HUES48 (cell line): ENCODE results near the gene ZNF699.

Source experiments
- H3K27ac ChIP-seq: one replicate; pipeline ENCODE4 v1.7.0; 2013; ENCODE audit warnings: low read depth, low read length, inconsistent platforms
- H3K27me3 ChIP-seq: 2 replicates; pipeline ENCODE4 v1.6.1; 2013; ENCODE audit warnings: mild to moderate bottlenecking, low read length; ENCODE audit not compliant: control insufficient read depth, insufficient read depth
- H3K36me3 ChIP-seq: 2 replicates; pipeline ENCODE4 v1.6.1; 2013; ENCODE audit warnings: low read length; ENCODE audit not compliant: control insufficient read depth, insufficient read depth
- H3K4me1 ChIP-seq: 2 replicates; pipeline ENCODE4 v1.6.1; 2013; ENCODE audit warnings: mild to moderate bottlenecking, low read length; ENCODE audit not compliant: control insufficient read depth, insufficient read depth
- H3K4me3 ChIP-seq: 2 replicates; pipeline ENCODE4 v1.5.1; 2013; ENCODE audit warnings: mild to moderate bottlenecking, low read depth, low read length
- H3K9ac ChIP-seq: 2 replicates; pipeline ENCODE4 v1.6.1; 2013; ENCODE audit warnings: mild to moderate bottlenecking, low read depth, low read length, moderate library complexity
- H3K9me3 ChIP-seq: 2 replicates; pipeline ENCODE4 v1.6.1; 2013; ENCODE audit warnings: low read length; ENCODE audit not compliant: control insufficient read depth, insufficient read depth

Gene ZNF699

DNA sequence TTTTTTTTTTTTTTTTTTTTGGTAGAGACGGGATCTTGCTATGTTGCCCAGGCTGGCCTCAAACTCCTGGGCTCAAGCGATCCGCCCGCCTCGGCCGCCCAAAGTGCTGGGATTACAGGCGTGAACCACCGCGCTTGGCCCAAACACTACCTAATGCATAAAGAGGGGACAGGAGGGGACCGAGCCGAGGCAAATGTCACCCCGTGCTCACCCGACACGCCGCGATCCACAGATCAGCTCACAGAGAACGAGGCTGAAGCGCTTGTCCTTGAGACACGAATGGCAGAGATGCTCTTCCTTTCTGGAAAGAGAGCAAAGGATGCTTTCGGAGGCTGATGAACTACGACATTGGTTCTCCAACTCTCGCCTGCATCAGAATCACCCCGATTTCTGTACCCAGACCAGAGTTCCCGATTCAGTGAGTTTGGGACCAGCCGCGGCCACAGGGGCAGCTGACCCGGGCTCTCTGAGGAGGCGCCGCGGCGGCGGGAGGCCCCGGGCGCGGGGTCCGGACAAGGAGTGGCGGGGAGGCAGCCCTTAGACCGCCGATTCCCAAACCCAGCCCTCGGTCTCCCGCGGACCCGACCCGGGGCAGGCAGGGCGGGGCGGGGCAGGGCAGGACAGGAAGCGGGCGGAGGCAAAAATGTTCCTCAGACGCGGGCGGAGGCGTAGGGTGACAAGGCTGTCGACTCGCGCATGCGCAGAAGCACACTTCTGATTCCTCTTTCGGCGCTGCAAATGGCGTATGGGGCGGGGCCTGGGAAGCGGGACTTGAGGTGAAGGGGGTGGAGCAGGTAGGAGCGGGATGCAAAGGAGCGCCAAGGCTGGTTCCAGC, at the start of gene ZNF699:
Gene ZNF699, minus strand, starts transcription at position 700 of the 835 bp plus-strand sequence. CDS start 4,719 bp downstream, outside the sequence.
- peaks cover 30% of the 10 kb centered on the region for H3K9me3 ChIP-seq
- peak within 1 kb of the TSS; percentile 92 for H3K4me3 ChIP-seq
- H3K27me3 ChIP-seq, result no peaks in the 10 kb centered on the region
- 0 out of 2 replicates have a peak, but pooled peaks cover under 1% of the 10 kb centered on the region for H3K36me3 ChIP-seq
- no peaks in the 10 kb centered on the region for H3K4me1 ChIP-seq
- H3K9ac ChIP-seq, result peak within 1 kb of the TSS; percentile 71
- H3K27ac ChIP-seq, result peak within 1 kb of the TSS; percentile 95

DNA sequence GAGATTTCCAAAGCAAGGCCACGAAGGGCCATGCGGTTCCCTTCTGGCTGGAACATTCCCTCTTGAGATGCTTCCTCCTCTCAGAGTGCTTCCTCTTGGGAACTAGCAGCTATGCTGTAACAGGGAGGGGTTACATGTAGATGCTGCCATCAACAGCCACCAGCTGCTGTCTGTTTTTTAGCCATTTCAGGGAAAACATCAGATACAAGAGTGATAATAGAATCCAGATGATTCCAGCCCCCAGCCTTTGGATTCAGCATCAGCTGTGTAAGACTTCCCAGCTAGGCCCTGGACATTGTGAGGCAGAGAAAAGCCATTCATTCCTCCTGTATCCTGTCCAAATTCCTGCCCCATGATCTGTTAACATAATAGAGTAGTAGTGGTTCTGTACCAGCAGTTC, 45.0 kb upstream of the ZNF699 start:
- no peaks in the 10 kb centered on the region; the same call in 1 of the 2 replicates for H3K36me3 ChIP-seq
- no peaks in the 10 kb centered on the region for H3K27me3 ChIP-seq
- H3K4me1 ChIP-seq, result no peaks in the 10 kb centered on the region
- no peak overlapping the region for H3K9ac ChIP-seq
- H3K27ac ChIP-seq, result no peak overlapping the region
- peaks cover 85% of the 10 kb centered on the region for H3K9me3 ChIP-seq
- H3K4me3 ChIP-seq, result no peak overlapping the region

DNA sequence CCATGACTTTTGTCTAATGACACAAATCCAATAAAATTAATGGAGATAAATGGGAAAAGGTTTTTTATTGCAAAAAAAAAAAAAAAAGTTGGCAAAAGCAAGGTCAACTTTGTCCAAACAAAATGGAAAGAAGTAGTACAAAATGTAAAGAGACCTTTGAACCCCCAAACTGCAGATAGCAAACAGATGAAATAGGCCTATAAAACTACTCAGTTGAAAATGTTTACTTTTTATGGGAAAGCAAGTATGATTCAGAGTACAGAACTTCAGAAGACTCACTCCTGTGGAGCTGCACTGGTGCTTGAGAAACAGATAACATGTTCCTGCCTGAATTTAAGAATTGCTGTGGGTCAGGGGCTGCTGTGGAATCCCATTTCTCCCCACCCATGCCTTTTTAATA, 43.4 kb upstream of the ZNF699 start:
- Histone ChIP-seq H3K27me3 (no peaks in the 10 kb centered on the region), H3K4me1 (no peaks in the 10 kb centered on the region), H3K4me3 (no peak overlapping the region), H3K27ac (no peak overlapping the region), H3K9me3 (peaks cover 85% of the 10 kb centered on the region), H3K36me3 (no peaks in the 10 kb centered on the region; the same call in 1 of the 2 replicates), H3K9ac (no peak overlapping the region)

DNA sequence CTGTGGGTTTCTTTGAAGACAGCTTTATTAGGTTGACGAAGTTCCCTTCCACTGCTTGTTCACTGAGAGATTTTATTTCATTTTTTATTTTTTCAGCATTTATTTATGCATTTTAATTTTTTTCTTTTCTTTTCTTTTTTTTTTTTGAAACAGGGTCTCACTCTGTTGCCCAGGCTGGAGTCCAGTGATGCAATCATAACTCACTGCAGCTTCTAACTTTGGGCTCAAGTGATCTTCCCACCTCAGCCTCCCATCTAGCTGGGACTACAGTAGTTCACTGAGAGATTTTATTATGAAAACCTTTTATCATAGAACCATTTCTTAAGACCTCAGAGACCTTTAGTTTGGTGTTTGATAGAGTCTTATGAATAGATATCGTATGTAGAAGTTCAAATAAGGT, 42.9 kb upstream of the ZNF699 start:
- H3K36me3 ChIP-seq, result no peaks in the 10 kb centered on the region
- peaks cover 85% of the 10 kb centered on the region for H3K9me3 ChIP-seq
- H3K27me3 ChIP-seq, result no peaks in the 10 kb centered on the region
- no peaks in the 10 kb centered on the region for H3K4me1 ChIP-seq
- H3K9ac ChIP-seq, result no peak overlapping the region
- H3K4me3 ChIP-seq, result no peak overlapping the region
- no peak overlapping the region for H3K27ac ChIP-seq

DNA sequence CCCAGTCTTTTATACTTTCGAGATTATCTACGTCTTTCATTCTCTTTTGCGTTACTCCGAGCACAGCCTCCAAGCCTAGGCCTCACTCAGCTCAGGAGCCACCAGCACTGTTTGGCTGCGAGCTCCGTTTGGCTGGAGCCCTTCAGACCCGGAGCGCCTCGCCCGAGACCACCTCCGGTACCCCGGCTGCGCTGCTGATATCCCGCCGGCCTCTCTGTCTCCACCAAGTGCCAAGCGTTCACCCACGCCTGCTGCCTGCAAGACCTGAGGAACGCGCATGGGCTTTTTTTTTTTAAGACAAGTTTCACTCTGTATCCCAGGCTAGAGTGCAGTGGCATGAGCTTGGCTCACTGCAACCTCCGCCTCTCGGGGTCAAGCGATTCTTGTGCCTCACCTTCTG, 39.0 kb upstream of the ZNF699 start:
- Histone ChIP-seq H3K4me3 (no peak overlapping the region), H3K36me3 (peaks cover 1% of the 10 kb centered on the region), H3K9me3 (peaks cover 91% of the 10 kb centered on the region), H3K9ac (no peak overlapping the region), H3K4me1 (no peaks in the 10 kb centered on the region), H3K27me3 (no peaks in the 10 kb centered on the region), H3K27ac (no peak overlapping the region)

DNA sequence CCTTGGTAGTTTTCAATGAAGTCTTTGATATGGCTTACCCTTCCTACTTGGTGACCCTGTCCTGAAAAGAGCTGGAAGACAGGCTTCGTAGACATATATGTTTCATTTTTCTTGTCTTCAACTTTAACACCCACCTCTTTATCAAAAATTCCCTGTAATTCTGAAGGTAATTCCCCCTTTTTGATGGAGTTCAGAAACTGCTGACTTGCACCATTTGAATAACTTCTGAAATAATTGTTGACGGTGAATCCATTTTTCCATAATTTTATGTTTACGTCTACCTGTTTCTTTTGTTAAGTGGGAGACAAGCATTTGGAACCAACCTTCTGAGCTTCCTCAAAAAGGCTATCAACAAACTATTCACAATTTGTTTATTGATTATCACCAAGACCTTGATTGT, 38.6 kb upstream of the ZNF699 start:
- no peak overlapping the region for H3K4me3 ChIP-seq
- no peaks in the 10 kb centered on the region for H3K4me1 ChIP-seq
- H3K9ac ChIP-seq, result no peak overlapping the region
- H3K27ac ChIP-seq, result no peak overlapping the region
- peaks cover 6% of the 10 kb centered on the region for H3K36me3 ChIP-seq
- peaks cover 95% of the 10 kb centered on the region for H3K9me3 ChIP-seq
- no peaks in the 10 kb centered on the region for H3K27me3 ChIP-seq

DNA sequence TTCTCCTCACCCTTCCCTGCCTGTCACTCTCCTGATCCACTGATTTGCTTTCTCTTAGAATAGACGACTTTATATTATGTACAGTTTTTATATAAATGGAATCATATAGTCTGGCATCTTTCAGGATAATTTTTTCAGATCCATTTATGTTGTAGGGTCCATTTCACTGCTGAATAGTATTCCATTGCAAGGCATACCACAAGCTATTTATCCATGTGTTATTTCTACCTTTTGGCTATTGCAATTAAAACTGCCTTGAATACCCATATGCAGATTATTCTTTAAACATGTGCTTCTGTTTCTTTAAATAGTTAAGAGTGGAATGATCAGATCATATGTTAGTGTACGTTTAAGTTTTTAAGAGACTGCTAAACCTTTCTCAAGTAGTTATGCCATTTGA, 35.4 kb upstream of the ZNF699 start:
- Histone ChIP-seq H3K27ac (no peak overlapping the region), H3K36me3 (peaks cover 36% of the 10 kb centered on the region), H3K4me1 (no peaks in the 10 kb centered on the region), H3K9ac (no peak overlapping the region), H3K27me3 (no peaks in the 10 kb centered on the region), H3K4me3 (no peak overlapping the region), H3K9me3 (peaks cover 97% of the 10 kb centered on the region)

DNA sequence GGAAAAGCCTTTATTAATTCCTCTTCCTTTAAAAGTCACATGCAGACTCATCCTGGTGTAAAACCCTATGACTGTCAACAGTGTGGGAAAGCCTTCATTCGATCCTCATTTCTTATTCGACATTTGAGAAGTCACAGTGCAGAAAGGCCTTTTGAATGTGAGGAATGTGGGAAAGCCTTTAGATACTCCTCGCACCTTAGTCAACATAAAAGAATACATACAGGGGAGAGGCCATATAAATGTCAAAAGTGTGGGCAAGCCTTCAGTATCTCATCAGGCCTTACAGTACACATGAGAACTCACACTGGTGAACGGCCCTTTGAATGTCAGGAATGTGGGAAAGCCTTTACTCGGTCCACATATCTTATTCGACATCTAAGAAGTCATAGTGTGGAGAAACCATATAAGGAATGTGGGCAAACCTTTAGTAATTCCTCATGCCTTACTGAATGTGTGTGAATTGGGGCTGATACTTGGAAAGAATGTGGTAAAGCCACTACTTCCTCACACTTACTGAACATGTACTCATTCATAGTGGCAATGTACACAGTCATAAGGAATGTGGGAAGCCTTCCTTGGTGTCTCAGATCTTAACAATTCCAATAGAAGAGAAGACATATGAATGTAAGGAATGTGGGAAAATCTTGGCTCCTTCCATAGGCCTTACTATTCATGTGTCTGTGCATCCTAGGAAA, 33.1 kb upstream of the ZNF699 start:
- Histone ChIP-seq H3K9me3 (peaks cover 96% of the 10 kb centered on the region), H3K4me3 (peak overlapping the region; percentile 21), H3K9ac (no peak overlapping the region), H3K36me3 (peaks cover 51% of the 10 kb centered on the region), H3K4me1 (no peaks in the 10 kb centered on the region), H3K27me3 (no peaks in the 10 kb centered on the region), H3K27ac (no peak overlapping the region)

DNA sequence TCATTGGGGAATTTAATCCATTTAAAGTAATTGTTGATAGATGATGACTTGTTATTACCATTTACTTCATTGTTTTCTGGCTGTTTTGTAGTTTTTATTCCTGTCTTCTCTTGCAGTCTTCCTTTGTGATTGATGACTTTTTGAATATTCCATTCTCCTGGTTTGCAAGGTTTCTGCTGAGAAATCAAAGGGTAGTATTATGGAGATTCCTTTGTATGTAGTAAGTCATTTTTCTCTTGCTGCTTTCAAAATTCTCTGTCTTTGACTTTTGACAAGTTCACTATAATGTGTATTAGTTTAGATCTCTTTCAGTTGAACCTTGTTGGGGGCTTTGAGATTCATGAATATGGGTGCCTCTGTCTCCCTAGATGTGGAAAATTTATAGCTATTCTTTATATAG, 20.4 kb upstream of the ZNF699 start:
- H3K27ac ChIP-seq, result no peak overlapping the region
- no peaks in the 10 kb centered on the region for H3K4me1 ChIP-seq
- peaks cover 37% of the 10 kb centered on the region for H3K36me3 ChIP-seq
- no peak overlapping the region for H3K9ac ChIP-seq
- H3K9me3 ChIP-seq, result peaks cover 87% of the 10 kb centered on the region
- H3K27me3 ChIP-seq, result no peaks in the 10 kb centered on the region
- H3K4me3 ChIP-seq, result no peak overlapping the region; the same call in 1 of the 2 replicates

DNA sequence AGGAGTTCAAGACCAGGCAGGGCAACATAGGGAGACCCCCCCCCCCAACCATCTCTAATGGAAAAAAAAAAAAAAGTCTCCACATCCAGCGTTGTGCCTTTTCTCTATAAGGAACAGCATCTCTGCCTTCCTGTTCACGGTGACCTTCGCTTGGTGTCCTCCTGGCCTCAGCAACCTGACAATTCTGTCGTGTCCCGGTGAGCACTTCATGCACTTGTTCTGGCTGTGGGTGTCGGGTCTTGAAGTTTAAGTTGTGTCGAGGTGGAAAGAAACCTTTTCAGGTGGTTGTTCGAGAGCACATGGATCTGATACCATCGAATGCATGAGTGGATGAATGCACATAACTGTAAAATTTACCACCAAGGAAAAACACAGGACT, 14.9 kb upstream of the ZNF699 start:
- Histone ChIP-seq H3K27ac (peak overlapping the region; percentile 91), H3K9ac (peak overlapping the region; percentile 85), H3K9me3 (peaks cover 57% of the 10 kb centered on the region), H3K27me3 (no peaks in the 10 kb centered on the region), H3K36me3 (peaks cover 14% of the 10 kb centered on the region), H3K4me3 (peak overlapping the region; percentile 80), H3K4me1 (no peaks in the 10 kb centered on the region)

DNA sequence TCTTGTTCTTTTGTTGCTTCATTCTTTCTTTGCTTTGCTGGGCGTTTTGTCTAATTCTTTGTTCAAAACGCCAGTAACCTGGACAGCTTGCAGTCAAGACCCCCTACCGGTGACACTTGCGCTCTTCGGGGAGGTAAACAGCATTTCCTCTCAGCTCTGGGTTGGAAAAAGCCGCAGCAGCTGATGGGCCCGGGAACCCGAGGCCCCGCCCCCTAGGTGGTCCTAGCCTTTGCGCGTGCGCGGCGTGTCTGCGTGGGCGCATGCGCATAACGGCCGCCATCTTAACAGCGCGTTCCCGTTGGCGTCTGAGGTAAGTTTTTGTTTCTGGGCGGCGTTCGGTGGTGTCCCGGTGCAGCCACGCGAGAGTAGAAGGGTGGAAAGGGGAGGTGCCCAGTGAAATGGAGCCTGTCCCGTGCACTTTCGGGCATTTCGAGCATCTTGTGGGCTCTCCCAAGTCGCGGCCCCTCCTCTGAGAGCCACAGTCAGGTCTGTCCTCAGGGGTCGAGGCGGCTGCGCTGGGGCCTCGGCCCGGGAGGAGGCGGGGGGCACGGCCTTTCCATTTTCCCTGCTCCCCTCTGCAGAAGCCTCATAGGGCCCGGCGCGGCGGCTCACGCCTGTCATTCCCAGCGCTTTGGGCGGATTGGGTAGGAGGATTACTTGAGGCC, 14.4 kb upstream of the ZNF699 start, which contains the start of gene ZNF559:
Gene ZNF559, plus strand, starts transcription at position 261 of the 665 bp plus-strand sequence. CDS start 14,371 bp downstream, outside the sequence.
- peaks cover 52% of the 10 kb centered on the region for H3K9me3 ChIP-seq
- no peaks in the 10 kb centered on the region for H3K4me1 ChIP-seq
- H3K9ac ChIP-seq, result peak within 1 kb of the TSS; percentile 85
- H3K4me3 ChIP-seq, result peak within 1 kb of the TSS; percentile 80
- peak within 1 kb of the TSS; percentile 91 for H3K27ac ChIP-seq
- no peaks in the 10 kb centered on the region for H3K27me3 ChIP-seq
- H3K36me3 ChIP-seq, result peaks cover 14% of the 10 kb centered on the region
